Hematopoietic multipotent progenitor cell treated with erythropoietin and hydrocortisone succinate and interleukin-3 and kit ligand, for 8 days (in vitro differentiated cells): ENCODE results near the gene ARFGEF2.
"Not testable (repeated sequence)": the region's sequence is repeated elsewhere in the genome, so short reads cannot be mapped to it uniquely, and the experiment has no call there.

Experiments used
- DNase-seq: peaks from one replicate; pipeline ENCODE4 v3.0.0-alpha.2; 2015

ARFGEF2 gene

DNA sequence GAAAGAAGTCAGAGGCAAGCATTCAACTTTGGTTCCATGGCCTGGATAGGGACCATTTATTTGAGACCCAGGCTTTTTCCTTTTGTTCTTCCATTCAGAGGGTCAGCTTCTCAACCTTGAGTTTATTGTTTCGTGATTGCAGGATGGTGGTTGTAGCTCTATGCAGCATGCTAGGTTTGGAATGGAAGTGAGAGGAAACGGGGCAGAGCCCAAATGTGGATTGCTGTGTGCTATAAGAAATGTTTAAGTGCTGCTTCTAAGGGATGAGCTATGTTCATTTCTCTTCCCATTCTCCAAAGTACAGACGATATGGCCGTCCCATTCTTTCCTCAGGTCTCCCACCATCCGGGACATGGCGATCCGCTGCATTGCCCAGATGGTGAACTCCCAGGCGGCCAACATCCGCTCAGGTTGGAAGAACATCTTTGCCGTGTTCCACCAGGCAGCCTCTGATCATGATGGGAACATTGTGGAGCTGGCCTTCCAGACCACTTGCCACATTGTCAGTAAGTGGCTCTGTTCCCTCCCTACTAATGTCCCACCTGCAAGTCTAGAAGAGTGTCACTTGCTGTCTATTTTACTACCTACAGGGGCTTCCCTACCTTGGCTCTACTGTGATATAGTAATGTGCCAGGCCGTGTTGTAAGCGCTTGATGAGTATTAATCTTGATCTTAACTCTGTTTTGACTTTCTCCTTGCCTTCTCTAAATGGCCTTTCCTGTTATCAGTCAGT is 88.6 kb downstream of the ARFGEF2 start:
- no peak for DNase-seq

DNA sequence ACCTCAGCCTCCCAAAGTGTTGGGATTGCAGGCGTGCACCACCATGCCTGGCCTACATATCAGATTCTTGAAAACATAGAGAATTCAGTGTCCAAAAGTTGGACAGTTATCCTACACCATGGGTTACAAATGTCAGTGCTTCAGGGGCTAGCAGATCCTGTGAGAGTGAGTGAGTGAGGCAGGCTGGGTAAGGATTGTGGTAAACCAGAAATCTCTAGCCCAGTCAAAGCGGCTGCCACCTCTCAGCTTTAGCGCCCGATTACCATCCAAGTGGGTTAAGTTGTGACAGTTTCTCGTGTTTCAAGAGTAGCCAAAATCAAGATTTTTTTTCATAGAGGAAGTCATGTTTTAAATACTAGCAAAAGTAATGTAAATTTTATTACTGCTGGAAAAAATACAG is 102.7 kb downstream of the ARFGEF2 start:
- DNase-seq, result no peak

DNA sequence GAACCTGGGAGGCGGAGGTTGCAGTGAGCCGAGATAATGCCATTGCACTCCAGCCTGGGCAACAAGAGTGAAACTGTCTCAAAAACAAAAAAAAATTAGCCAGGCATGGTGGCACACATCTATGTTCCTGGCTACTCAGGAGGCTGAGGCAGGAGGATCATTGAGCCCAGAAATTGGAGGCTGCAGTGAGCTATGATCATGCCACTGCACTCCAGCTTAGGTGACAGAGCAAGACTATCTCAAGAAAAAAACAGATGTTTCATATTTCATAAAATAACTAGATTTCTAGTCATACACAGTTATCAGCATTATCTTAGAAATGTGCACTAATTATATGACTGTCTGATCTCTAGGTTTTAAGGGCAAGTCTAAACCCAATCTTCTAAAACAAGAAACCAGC is 106.7 kb downstream of the ARFGEF2 start:
- not testable (repeated sequence) for DNase-seq

DNA sequence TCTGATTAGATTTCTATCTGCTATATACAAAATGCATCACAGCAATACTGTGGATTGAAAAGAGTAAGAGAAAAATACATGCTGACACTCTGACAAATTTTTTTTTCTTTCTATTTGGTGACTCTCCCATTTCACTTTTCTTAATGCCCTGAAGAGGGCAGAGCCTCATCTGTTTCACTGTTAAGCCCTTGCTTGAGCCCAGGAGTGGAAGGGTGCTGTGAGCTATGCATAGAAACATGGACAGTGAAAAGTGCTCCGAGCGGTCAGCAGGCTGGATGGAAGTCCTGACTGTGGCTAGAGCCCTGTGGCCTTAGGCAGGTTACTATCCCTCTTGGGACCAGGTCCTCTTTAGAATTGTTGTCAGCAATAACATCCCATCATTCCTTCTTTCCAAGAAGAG is 107.2 kb downstream of the ARFGEF2 start:
- DNase-seq, result peak; percentile 49

DNA sequence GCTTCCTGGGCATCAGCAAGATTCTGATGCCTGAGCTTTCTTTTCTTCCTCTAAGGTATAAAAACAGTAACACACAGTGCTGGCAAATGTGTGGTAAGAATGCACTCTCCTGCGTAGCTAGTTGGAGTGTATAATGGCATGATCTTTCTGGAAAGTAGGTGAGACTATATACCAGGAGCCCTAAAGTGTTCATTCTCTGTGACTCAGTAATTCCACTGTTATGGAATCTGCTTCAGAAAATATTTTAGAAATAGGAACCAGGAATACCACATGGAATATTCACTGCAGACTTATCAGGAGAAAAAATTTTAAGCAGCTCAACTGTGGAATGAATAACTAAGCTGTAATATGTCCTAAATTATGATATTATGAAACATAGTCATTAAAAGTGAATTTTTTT is 107.7 kb downstream of the ARFGEF2 start:
- DNase-seq, result no peak

GRCh38 chr20:49030954-49031619 is 109.6 kb downstream of the ARFGEF2 start:
- DNase-seq, result no peak

DNA sequence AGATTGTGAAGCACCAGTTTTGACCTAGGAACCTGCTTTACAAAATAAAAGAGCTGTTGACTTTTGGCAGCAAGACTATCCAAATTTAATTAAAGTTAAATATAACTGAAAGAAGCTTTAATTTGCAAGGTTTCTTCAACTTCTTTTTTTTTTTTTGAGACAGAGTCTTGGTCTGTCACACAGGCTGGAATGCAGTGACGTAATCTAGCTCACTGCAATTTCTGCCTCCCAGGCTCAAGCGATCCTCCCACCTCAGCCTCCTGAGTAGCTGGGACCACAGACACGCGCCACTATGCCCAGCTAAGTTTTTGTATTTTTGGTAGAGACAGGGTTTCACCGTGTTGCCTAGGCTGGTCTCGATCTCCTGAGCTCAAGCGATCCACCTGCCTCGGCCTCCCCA is 110.9 kb downstream of the ARFGEF2 start:
- DNase-seq, result no peak

GRCh38 chr20:49034070-49034732 is 112.7 kb downstream of the ARFGEF2 start:
- no peak for DNase-seq

GRCh38 chr20:49037962-49038387 is 116.5 kb downstream of the ARFGEF2 start:
- peak; percentile 88 for DNase-seq

DNA sequence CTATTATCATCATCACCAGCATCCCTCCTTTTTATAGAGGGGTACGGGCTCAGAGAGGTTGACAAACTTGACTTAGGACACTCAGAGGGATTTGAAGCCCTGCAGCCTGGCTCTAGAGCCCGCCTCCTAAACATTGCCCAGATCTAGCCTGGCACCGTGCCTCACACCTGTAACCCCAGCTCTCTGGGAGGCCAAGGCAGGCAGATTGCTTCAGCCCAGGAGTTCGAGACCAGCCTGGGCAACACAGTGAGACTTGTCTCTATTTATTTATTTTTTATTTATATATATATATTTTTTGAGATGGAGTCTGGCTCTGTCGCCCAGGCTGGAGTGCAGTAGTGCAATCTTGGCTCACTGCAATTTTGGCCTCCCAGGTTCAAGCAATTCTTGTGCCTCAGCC is 118.3 kb downstream of the ARFGEF2 start:
- DNase-seq, result no peak

DNA sequence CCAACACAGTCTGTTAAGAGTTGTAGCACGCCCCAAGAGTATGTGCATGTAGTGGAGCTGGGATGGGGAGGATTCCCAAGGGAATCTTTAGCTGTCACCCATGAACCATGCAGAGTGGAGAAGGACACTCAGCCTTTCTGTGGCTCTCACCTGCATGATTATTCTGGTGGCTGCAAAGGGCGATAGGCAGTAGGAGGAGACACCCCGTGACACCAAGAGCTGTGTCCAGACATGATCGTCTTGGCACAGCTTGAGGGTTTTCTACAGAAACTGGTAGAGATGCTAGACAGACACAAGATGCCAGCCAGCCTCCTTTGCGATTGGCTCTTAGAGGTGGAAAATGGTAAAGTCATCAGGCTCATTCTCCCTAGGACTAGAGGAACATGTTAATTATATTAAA is 121.5 kb downstream of the ARFGEF2 start:
- no peak for DNase-seq

GRCh38 chr20:49045440-49046086 is 124.1 kb downstream of the ARFGEF2 start:
- no peak for DNase-seq

- DNase-seq, result peak; percentile 95
Observed at GRCh38 chr20:49046087-49046900, 124.8 kb downstream of the ARFGEF2 start, which contains the start of gene CSE1L. CSE1L (plus strand) TSS chr20:49046312; CDS start chr20:49058464, 12,152 bp downstream.

GRCh38 chr20:49052334-49052733 is 130.8 kb downstream of the ARFGEF2 start:
- DNase-seq, result no peak

GRCh38 chr20:49054056-49054643 is 132.6 kb downstream of the ARFGEF2 start:
- peak; percentile 72 for DNase-seq

DNA sequence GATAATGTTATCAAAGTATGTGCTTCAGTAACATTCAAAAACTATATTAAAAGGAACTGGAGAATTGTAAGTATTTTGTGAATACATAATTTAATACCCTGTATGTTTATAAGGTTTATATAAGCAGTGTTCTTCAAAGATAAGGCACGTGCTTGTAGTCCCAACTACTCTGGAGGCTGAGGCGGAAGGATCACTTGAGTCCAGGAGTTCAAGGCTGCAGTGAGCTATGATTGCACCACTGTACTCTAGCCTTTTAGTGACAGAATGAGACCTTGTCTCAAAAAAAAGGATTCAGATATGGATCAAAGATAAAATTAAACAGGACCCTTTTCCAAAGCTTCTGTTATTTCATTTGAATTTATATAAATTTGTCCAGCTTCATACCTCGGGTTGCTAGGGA is 141.8 kb downstream of the ARFGEF2 start:
- no peak for DNase-seq

DNA sequence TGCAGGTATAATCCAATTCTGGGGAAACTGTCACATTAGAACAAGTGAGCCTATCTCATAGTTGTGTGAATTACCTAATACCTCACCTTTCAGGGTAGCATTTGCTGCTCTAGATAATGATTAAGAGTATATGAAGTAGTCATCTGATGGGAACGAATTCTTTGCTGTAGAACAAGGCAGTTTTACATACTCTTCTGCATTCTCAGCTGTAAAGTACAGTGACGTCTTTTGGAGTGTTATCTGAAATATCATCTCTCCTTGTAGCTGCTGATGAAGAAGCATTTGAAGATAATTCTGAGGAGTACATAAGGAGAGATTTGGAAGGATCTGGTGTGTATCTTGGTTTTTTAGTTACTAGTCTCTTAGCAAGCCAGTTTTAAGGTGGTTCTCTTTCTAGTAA is 153.0 kb downstream of the ARFGEF2 start:
- DNase-seq, result no peak

- DNase-seq, result no peak
Observed at GRCh38 chr20:49078310-49078709, 156.8 kb downstream of the ARFGEF2 start.

- not testable (repeated sequence) for DNase-seq
Observed at GRCh38 chr20:49082295-49082694, 160.8 kb downstream of the ARFGEF2 start.
